ENCODE measurements around the gene MRGPRD.

- TF ChIP-seq ZBTB43 (CRISPR knock-in tag; IDR thresholded peaks at IDR 0.05) (no peak), USF2 (CRISPR knock-in tag; IDR thresholded peaks at IDR 0.05) (no peak), CREM (CRISPR knock-in tag; IDR thresholded peaks at IDR 0.05) (no peak), CTCF (IDR thresholded peaks at IDR 0.05) (no peak), NR1H2 (CRISPR knock-in tag; IDR thresholded peaks at IDR 0.05) (no peak), SMAD4 (CRISPR knock-in tag; IDR thresholded peaks at IDR 0.05) (no peak), ATF3 (CRISPR knock-in tag; conservative IDR thresholded peaks at IDR 0.05) (no peak), MYBL2 (CRISPR knock-in tag; IDR thresholded peaks at IDR 0.05) (no peak), ZNF121 (CRISPR knock-in tag; IDR thresholded peaks at IDR 0.05) (no peak), ZNF281 (CRISPR knock-in tag; IDR thresholded peaks at IDR 0.05) (no peak), MAX (CRISPR knock-in tag; IDR thresholded peaks at IDR 0.05) (no peak), FOXK1 (CRISPR knock-in tag; IDR thresholded peaks at IDR 0.05) (no peak), ATF6 (CRISPR knock-in tag; IDR thresholded peaks at IDR 0.05) (no peak), E2F4 (CRISPR knock-in tag; IDR thresholded peaks at IDR 0.05; ENCODE audit: borderline replicate concordance, low read depth) (no peak)
Observed at GRCh38 chr11:68960294-68961071, 20.3 kb downstream of the MRGPRD start.

All from WTC11 (cell line).